Stromal cell of bone marrow (primary cell): Measurements from ENCODE around the gene CCDC148.

Experiments
- DNase-seq: peaks from one replicate; pipeline ENCODE4 v3.0.0-alpha.2; 2012; ENCODE audit warnings: low read depth

Gene CCDC148

DNA sequence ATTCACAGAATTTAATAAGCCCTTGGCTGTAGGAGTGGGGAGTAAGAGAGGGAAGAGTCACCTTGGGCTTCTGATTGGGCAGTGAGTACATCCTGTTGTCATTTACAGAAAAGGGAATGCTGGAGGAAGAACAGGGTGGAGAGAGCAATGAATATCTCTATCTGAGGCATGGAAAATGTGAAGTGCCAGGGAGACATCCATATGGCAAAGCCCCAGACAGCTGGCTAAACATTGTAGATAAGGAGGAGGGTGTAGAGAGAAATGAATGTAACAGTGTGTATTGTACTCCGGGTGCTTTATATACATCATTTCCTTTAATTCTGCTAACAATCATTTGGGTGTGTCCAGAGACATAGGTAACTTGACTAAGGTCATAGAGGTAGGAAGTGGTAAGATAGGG, 251.3 kb downstream of the CCDC148 start:
- no peak for DNase-seq

DNA sequence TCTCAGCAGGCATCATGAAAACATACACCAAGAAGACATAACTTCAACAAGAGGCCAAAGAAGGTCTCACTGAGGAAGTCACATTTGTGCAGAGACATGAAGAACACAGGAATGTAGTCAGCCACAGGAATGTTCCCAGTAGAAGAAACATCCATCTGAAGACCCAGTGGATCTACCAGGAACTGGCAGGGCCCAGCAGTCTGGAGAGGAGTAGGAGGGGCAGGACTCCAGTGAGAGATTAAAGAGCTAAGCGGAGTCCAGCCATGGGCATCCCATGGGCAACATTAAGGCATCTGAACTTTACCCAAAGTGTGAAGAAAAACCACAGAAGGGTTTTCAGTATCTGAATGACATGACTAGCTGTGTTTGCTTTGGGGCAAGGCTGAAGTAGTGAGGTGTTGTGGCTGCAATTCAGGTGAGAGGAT, 251.8 kb downstream of the CCDC148 start:
- DNase-seq, result peak; percentile 5

DNA sequence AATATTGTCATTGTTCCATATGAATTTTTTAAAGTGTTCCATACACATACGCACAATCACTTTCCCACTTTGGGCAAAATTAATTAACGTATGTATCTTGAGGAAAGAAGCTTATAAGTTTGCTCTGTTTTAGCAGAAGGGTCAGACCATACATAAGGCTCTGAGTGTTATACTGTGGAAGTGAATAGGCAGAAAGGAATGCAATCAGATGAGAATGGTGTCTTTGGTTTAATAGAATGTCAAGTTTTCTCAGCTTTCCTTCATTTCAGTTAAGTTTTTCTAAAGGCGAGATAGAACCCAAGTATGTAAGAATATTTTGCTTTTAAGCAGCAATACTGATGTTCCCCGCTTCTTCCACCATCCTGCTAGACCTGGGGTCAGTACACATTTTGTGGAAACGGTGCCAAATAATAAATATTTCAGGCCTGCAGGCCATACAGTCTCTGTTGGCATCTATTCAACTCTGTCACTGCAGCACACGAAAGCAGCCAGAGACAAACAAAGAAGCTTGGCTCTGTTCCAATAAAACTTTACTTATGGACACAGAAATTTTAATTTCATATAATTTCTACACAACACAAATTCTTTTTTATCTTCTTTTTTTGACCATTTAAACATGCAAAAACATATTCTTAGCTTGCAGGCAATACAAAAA, 254.3 kb downstream of the CCDC148 start:
- no peak for DNase-seq

DNA sequence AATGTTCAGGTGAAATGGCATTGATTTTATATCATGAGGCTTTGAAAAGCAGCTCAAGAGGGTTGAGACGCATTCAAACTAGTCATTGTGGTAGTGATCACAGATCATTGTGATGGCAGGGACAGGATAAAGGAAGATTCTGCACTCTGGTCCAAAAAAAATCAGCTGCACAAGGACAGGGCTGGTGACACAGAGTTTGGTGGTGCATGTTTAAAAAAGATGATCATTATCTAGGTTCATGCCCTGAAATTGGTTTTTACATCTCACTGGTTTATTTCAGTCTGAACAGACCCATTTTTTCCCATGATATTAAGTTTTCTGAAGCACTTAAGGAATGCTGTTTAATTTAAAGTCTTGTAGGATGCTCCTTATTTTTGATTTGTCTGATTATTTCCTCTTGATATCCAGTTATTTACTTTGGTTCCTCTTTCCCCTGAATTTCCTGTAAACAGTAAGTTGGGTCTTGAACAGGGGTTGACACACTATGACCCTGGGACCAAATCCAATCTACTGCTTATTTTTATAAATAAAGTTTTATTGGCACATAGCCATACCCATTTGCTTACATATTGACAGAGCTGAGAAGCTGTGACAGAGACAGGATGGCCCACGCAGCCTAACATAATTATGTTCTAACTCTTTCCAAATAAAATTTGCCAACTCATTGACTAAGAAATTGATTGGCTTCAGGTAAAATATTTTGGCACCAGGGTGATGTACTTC, 256.5 kb downstream of the CCDC148 start:
- no peak for DNase-seq

DNA sequence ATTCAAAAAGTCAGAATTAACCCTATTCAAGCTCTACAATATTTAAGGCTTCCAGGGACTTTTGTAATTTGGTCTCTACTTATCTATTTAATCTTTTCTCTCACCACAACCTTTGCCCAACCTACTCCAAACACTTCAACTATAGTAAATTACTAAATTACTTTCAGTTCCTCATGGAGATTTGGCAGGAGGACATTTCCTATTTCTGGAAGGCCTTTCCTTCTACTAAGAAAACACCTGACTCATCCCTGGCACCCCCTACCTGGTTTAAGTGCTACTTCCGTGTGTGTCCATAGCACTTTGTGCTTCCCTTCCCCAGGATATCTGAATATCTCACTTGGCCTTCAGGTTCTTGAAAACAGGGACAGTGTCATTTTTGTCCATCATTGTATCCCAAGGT, 258.6 kb downstream of the CCDC148 start:
- DNase-seq, result no peak

DNA sequence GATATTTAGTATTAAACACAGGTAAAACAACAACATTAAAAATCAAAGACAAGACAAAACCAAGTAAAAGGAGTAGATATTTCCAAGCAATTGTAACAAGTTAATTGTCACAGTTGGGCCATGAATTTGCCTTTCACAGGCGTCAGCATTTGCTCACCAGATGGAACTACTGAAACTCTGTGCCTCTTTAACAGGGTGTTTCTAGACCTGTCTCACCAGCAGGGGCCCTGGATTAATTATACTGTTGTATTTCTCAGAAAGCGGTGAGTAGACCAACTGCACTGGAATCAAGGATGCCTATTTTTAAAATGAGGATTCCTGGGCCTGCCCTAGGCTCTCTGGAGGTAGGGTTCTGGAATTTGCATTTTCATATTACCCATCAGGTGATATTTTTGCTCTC, 262.3 kb downstream of the CCDC148 start:
- no peak for DNase-seq

DNA sequence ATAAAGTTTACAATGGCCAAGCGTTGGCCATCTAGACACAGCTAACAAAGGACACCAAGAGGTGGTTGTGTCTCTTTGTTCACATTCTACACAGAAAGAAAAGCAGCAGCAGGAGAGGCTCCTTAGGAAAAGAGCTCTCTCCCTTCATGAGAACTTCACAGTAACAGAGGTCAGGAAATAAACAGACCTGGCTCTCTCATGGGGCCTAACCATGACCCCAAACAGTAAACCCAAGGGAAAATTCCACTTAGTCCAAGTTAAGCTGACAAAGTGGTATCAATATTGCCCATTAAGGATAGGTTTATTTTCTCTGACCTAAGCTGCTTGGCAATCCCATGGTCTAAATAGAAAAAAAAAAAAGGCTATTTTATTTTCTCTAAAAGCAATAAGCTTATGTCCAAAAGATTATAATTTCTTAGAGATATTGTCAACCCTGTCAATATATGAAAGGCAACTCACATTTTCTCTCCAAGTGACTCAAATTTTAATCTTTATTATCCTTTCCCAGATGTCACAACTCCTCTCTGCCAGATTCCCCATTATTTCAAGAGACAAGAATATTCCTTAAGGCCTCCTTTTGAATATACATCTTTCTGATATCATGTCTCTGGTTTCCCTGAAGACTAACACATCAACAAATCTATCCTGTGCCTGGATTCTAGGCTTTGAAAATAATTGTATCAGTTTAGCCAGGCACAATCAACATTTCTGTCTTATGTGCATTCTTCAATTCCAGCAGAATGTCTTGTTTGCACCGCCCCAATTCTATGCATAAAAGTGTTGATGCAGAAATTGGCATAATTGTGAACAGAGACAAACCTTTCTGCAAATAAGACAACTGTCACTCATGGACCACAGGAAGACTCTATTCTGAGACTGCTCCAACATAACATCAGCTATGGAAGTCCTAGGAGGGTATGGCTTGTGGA, 263.8 kb downstream of the CCDC148 start:
- DNase-seq, result no peak

DNA sequence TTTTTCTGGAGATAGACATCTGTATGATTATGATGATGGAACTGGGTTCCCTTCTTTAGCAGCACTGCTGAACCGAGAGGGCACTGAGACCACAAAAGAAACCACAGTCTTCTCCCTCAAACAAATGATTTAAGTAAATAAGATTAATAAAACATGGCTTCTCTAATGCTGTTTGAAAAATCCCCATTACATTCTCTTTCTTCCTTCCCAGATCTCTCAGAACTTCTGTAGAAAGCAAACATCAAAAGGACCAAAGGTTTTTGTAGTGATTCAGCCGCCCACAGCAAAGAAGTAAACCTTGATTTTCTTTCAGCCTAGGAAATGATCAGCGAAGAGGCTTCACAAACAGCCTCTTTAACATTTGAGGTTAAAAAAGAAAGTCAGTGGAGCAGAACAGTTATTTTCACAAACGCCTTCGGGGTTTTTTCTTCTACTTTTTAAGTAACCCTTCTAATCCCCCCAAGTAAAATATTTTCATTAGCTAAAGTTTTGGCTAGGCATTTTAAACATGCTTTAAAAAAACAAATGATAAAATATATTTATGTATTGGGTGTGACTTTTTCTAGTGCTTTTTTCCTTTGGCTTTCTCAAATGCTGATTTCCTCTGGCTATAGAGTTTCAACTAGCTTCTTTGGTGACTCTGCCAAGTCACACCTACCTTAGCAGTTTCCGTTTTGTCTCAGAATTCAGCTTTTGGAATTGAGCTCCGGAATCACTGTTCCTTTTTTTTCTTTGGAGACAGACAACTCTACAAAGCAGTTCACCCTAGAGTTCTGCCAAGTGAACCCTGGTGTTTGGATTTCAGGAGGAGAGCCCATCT, 265.3 kb downstream of the CCDC148 start:
- peak; percentile 7 for DNase-seq

DNA sequence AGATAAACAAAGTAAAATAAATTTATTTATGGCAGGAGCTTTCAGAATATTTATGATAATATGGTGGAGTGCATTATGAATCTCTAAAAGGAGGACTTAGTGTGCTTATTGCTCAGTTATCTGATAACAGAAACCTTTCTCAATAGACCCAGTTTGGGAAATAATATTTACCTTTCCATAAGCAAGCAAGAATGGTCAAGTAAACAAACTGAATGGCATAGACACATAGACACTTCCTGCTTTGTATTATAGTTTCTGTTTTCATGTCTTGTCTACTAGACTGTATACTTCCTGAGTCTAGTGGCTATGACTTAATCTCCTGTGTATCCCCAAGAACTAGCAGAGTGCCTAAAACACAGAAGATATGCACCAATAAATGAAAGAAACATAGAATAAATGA, 267.0 kb downstream of the CCDC148 start:
- DNase-seq, result no peak

DNA sequence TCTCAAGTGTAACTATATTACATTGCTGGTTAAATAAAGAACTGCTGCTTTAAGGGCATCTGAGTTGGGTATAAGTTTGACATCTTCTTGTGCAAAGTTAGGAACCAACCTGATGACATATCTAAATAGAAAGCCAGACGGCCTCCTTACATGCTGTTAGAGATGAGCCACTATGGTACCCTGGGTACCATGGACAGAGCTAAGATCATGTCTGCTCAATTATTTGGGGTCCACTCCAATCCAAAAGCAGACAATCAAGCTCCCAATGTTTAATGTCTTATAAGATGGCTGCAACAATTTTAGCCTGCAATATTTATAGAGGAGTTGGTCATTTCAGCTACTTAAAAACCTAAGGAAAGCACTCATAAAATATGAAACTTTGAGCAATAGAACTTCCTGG, 268.6 kb downstream of the CCDC148 start:
- no peak for DNase-seq

DNA sequence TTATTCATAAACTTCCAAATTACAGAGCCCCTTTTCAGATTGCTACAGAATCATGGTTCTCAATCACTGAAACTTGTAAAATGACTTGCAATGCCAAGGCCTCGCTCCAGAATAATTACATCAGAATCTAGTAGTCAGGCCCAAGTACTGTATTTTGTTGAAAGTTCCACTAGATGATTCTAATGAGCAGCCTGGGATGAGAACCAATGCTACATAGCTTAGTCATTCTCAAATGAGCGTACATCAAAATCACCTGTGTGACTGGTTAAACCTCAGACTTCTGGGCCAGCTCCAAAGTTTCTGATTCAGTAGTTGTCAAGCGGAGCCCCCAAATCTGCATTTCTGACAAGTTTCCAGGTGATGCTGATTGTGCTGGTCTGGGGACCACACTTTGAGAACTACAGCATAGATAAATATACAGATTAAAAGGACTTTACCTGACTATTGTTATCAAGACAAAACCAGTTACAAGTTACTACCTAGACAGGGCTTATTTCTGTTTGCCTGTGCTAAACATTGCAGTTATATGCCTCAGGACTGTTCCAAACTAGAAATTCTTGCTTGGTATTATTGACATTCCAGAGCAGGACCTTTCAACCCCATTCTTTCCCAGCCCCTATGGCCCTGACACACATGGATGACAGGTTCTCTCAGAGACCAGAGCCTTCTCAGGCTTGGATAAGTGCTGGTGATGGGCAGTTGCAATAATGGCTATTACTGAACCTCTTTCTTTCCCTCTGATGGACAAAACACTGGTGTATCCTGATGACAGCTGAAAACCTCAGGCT, 271.8 kb downstream of the CCDC148 start:
- no peak for DNase-seq

DNA sequence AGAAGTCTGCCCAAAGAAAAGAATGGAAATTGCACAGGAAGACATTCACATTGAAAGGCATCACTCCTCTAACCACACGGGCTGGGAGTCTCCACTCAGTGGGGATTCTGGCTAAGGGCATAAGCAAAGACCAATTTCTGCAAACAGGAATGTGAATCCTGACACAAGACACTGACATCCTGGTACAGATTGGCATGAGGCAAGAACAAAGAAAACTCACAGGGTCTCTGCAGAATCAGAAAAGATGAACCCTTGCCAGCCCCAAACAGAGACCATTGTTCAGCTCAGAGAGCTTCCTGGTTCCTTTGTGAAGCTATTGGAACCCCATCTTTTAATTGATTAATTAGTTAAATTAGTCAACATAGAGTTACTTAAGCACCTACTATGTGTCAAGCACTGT, 272.6 kb downstream of the CCDC148 start:
- no peak for DNase-seq

DNA sequence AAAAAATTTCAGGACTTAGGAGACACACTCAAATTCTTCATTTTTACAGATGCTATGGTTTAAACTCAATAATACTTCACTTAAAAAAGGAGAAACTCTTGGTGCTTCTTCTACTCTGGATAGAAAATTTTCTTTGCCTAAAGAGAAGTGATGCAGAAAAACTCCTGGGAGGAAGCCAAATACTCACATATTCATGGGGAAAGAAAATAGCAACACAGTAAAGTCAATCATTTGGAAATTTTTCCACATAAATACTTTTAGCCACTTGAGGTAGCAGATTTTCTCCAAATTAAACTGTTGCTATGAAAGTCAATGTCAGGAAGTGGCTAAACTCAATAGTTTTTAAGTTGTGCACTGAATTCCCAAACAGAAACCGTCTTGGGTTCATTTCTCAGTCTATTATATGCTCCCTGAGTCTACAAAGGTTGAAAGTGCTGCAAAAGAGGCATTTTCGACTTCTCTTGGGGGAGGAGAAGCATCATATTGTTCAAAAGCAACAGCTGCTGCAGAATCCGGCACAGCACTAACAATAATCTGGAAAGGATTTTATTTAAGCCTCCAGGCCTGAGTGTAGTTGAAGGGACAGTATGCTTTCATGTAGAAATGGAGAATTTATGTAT, 273.8 kb downstream of the CCDC148 start:
- DNase-seq, result no peak

DNA sequence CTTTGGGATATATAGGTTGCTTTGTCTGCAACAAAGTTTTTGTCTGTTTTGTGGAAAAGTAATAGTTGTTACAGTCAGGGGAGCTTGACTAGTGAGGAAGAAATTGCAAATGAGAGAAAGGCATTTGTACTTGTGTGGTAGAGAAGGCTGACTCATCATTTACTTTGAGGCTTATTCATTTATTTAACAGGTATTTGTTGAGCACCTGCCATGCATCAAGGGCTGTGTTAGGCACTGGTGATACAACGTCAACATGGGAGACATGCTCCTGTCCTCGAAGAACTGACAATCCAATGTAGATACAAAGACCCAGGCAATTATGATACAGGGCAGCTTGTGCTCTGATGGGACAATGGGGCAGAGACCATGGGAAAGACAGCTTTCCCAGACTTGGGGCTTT, 275.4 kb downstream of the CCDC148 start:
- DNase-seq, result no peak

DNA sequence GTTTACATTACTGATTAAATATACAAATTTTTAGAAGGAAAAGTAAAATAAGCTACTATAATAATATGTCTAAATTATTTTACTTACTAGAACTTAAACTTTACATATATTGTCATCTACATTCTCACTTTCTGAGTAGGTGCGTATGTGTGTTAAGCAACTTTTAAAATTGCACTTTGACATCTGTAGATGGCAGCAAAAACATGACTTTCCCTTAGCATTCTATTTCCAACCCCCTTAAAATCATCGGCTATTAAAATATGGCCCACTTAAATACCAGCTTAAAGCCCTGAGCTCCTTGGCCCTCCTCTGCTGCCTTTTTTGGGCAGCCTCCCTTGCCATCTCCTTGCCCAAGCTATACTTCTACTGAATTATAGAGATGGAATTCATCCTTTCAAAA, 276.9 kb downstream of the CCDC148 start:
- DNase-seq, result no peak

DNA sequence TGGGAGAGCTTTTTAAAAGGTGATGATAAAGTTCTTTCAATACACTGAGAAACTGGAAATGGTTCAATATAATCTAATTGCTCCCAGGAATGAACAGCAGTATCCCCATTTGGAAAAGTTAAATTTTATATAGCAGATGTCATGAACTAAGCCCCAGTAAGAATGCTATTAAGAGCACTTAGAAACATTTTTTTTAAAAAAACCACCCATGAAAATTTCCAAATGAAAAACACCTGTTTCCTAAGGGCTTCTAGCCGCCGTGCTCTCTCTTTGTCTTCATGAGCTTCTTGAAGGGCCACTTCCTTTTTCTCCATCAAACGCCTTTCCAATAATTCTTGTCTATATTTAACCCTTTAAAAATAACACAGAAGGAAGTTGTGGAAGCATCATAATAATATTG, 277.9 kb downstream of the CCDC148 start:
- no peak for DNase-seq

DNA sequence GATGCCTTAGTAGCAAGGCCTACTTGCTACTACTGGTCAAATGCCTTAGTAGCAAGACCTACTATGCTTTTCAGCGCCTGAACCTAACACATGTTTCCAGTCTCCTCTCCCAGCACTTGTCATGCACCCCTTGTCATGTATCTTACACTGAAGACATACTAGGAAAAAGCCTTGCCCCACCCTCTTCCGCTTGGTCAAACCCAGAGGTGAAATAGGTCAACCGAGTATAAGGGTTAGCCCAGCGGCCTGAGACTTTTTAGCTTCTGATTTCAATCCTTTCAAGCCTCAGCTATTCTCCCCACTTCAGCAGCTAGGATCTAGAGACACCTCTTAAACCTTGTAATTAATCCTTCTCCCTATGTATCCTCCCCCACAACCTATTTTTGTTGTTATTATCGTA, 281.6 kb downstream of the CCDC148 start:
- no peak for DNase-seq

DNA sequence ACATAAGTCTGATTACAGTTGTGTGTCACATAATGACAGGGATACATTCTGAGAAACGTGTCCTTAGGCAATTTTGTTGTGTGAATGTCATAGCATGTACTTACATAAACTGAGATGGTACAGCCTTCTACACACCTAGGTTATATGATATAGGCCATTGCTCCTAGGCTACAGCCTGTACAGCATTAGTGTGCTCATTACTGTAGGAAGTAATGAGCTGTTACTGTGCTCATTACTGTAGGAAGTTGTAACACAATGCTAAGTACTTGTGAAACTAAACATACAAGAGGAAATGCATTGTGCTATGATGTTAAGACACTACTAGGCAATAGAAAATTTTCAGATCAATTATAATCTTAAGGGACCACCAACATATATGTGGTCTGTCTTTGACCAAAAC, 282.1 kb downstream of the CCDC148 start:
- no peak for DNase-seq

DNA sequence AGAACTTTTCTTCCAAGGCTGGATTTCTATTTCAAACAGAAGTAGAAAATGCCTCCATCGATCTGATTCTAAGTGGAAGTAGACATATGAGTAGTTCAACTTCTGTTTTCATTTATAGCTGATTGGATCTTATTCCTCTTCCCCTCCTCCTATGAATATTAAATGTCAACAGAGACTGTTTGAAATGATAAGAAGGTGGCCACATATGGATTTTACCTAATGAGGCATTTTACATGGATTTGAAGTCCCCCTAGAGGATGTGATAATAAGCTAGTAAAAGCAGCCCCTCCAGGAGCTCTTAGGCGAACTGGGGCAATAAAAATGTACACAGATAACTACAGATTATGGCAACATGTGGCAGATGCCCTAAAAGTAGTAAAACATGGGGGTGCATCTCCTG, 283.8 kb downstream of the CCDC148 start:
- no peak for DNase-seq

DNA sequence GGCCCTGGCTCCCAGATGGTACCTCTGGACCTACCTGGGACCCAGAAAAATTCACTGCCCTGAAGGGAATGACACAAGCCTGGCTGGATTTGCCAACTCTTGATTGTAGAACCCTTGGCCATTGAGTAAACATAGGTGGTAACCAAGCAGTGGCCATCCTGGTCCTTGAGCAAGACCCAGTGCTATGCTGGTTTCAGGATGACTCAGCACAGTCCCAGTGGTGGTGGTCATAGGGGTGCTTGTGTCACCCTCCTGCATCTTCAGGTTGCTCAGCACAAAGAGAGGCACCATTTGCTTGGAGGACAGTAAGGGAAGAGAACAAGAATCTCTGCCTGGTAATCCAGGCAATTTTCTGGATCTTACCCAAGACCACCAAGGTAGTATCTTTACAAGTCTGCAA, 302.0 kb downstream of the CCDC148 start:
- DNase-seq, result no peak
